CD14-positive monocyte (primary cell): ENCODE measurements around the gene ZNF740. TPM values are rescaled to one million over a fixed set of nuclear protein-coding genes. Genes with fewer than 3 reads are reported as not detected.

Experiments used
- DNase-seq, 3 donors: peaks; one replicate each; pipeline ENCODE4 v3.0.0-alpha.2; 2011 to 2022
- H2AFZ ChIP-seq: 2 replicates; pipeline ENCODE4 v1.6.0; 2012; ENCODE audit warnings: mild to moderate bottlenecking, low read depth, low read length, inconsistent platforms; ENCODE audit not compliant: insufficient read depth, poor library complexity, severe bottlenecking
- H3K27ac ChIP-seq, 2 donors: 1 replicate in 1 of 2; 2 replicates in 1 of 2; pipeline ENCODE4 v1.5.1; 2012 to 2013; ENCODE audit warnings: low read length in 2 of 2, control low read depth in 1 of 2, inconsistent platforms in 1 of 2, low read depth in 1 of 2, mild to moderate bottlenecking in 1 of 2
- H3K27me3 ChIP-seq, 2 donors: one replicate each; pipeline versions ENCODE4 v1.6.0 to v1.6.1; 2011 to 2013; ENCODE audit warnings: low read length in 2 of 2; ENCODE audit not compliant: control insufficient read depth in 2 of 2, insufficient read depth in 2 of 2
- H3K36me3 ChIP-seq, 2 donors: replicated peaks in 1 of 2; 1 replicate in 1 of 2; 2 replicates in 1 of 2; pipeline versions ENCODE4 v1.5.1 to v1.6.1; 2012 to 2013; ENCODE audit warnings: low read length in 2 of 2, control low read depth in 1 of 2, inconsistent platforms in 1 of 2, mild to moderate bottlenecking in 1 of 2; ENCODE audit not compliant: insufficient read depth in 2 of 2, control insufficient read depth in 1 of 2
- H3K4me1 ChIP-seq, 2 donors: 1 replicate in 1 of 2; 2 replicates in 1 of 2; pipeline versions ENCODE4 v1.5.1 to v1.6.1; 2012 to 2013; ENCODE audit warnings: low read length in 2 of 2, control low read depth in 1 of 2, inconsistent platforms in 1 of 2, mild to moderate bottlenecking in 1 of 2, moderate library complexity in 1 of 2; ENCODE audit not compliant: insufficient read depth in 2 of 2, control insufficient read depth in 1 of 2
- H3K4me2 ChIP-seq: replicated peaks from 2 replicates; pipeline ENCODE3; 2012; ENCODE audit warnings: low read length, moderate library complexity, mild to moderate bottlenecking; ENCODE audit not compliant: poor library complexity, severe bottlenecking; ENCODE audit errors: extremely low read depth
- H3K4me3 ChIP-seq, 3 experiments: fragments of 200-600 bp in 1 of 3; sonication (generic) in 1 of 3; replicated peaks in 1 of 3; 1 replicate in 2 of 3; 2 replicates in 1 of 3; pipeline ENCODE4 v1.5.1; 2011 to 2013; ENCODE audit warnings: low read length in 3 of 3, mild to moderate bottlenecking in 3 of 3, control low read depth in 2 of 3, low read depth in 2 of 3, inconsistent platforms in 1 of 3, moderate library complexity in 1 of 3
- H3K79me2 ChIP-seq: 2 replicates; pipeline ENCODE4 v1.6.0; 2012; ENCODE audit warnings: mild to moderate bottlenecking, control low read depth, inconsistent platforms, low read length, moderate library complexity; ENCODE audit not compliant: insufficient read depth
- H3K9ac ChIP-seq: 2 replicates; pipeline ENCODE4 v1.6.0; 2017; ENCODE audit warnings: low read length, mild to moderate bottlenecking; ENCODE audit not compliant: insufficient read depth, poor library complexity, severe bottlenecking
- H3K9me3 ChIP-seq, 2 donors: replicated peaks in 1 of 2; 1 replicate in 1 of 2; 2 replicates in 1 of 2; pipeline versions ENCODE4 v1.5.1 to v1.6.1; 2012 to 2013; ENCODE audit warnings: low read length in 2 of 2, control low read depth in 1 of 2; ENCODE audit not compliant: control insufficient read depth in 1 of 2, insufficient read depth in 1 of 2
- H4K20me1 ChIP-seq: 2 replicates; pipeline ENCODE4 v1.6.0; 2012; ENCODE audit warnings: mild to moderate bottlenecking, low read length, control low read depth, moderate library complexity; ENCODE audit not compliant: insufficient read depth
- H3K27ac Mint-ChIP-seq, 7 donors: one replicate each; pipeline ENCODE4 v1.8.0; 2020; ENCODE audit warnings: mild to moderate bottlenecking in 7 of 7, mixed read lengths in 7 of 7, moderate library complexity in 6 of 7, inconsistent platforms in 2 of 7
- H3K27me3 Mint-ChIP-seq, 3 donors: one replicate each; pipeline ENCODE4 v1.8.0; 2021 to 2022; ENCODE audit warnings: low read depth in 3 of 3, mild to moderate bottlenecking in 3 of 3, mixed read lengths in 3 of 3, moderate library complexity in 3 of 3, inconsistent platforms in 1 of 3
- H3K36me3 Mint-ChIP-seq, 2 donors: one replicate each; pipeline ENCODE4 v1.8.0; 2020; ENCODE audit warnings: mixed read lengths in 2 of 2, inconsistent platforms in 1 of 2, mild to moderate bottlenecking in 1 of 2
- H3K4me1 Mint-ChIP-seq: one replicate; pipeline ENCODE4 v1.8.0; 2020; ENCODE audit warnings: mild to moderate bottlenecking, mixed read lengths
- H3K4me3 Mint-ChIP-seq, 2 donors: one replicate each; pipeline ENCODE4 v1.8.0; 2020; ENCODE audit warnings: mild to moderate bottlenecking in 2 of 2, mixed read lengths in 2 of 2, moderate library complexity in 1 of 2
- H3K9me3 Mint-ChIP-seq, 7 donors: one replicate each; pipeline ENCODE4 v1.8.0; 2020 to 2022; ENCODE audit warnings: mixed read lengths in 7 of 7, mild to moderate bottlenecking in 6 of 7, moderate library complexity in 6 of 7, inconsistent platforms in 2 of 7
- WGBS: methylation state at CpG from one replicate; pipeline ENCODE4 v1.1.5; 2013; ENCODE audit warnings: missing lambda C conversion rate; ENCODE audit not compliant: insufficient coverage; 5-methylcytosine and 5-hydroxymethylcytosine counted together
- intact Hi-C, 2 donors: fragments of 100-400 bp; cut with micrococcal nuclease; formaldehyde crosslinking; loops; one replicate each; pipeline versions ENCODE4 v1.15.0 to v1.15.1; 2023
- polyA plus RNA-seq, 3 donors: library from polyadenylated mRNA; depleted of rRNA in 1 of 3; unstranded in 2 of 3; stranded (reverse) in 1 of 3; fragments of 300-500 nt in 2 of 3; fragments of >200 nt in 1 of 3; fragmentation: Illumina TruSeq in 2 of 3; gene quantifications; 1 replicate in 2 of 3; 2 replicates in 1 of 3; pipeline ENCODE4 v1.2.3, GENCODE V29; 2012 to 2021
- small RNA-seq: library from RNA; depleted of rRNA; stranded (forward); fragments of <200 nt; gene quantifications from one replicate; pipeline ENCODE3, GENCODE V24; 2012; ENCODE audit warnings: low read depth; ENCODE audit not compliant: insufficient read length
- TF ChIP-seq, protein P1 (sequence below): fragments of 200-600 bp; IDR thresholded peaks from one replicate; pipeline ENCODE4 v1.8.0; 2022; ENCODE audit warnings: antibody characterized with exemption, mild to moderate bottlenecking

The ZNF740 gene
- polyA plus RNA-seq, 3 donors, result 0.74 to 15.4 (median 1.3) TPM

DNA sequence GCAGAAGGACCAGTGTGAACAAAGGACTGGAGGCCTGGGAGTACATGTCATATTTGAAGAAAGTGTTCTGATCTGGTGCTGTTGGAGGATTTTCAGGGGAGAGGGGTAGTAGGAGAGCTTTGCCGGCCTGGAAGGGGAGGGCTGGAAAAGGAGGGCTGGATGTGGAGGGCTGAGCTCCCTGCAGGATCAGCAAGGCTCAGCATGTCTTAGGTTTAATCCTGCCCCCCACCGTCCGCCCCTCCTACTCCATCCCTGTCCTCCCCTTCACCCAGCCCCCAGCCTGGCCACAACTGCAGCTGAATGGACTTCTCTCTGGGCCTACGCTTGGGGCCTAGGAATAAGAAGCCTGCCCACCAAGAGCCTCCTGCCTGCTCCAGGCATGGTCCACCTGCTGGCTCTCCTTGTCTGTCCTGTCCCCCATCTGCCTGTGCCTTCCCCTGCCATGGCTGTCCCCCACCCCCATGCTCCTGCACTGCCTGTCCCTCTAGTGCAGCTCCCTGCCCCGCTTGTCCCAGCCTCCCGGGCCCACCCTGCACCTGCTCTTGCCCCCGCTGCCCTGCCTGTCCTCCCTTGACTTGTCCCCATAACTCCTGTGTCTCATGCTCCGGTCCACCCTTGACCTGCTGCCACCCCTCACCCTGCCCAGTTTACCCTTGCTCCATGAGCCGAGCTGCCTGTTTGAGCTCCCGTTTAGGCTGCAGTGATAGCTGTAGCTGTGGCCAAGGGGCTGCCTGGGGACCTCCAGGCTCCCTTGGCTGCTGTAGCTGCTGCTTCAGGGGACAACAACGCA, 61.3 kb downstream of the ZNF740 start:
- no peak overlapping the region for H3K9ac ChIP-seq
- H4K20me1 ChIP-seq, result no peaks in the 10 kb centered on the region
- H3K27me3 ChIP-seq, result peaks cover 0 to 5% of the 10 kb centered on the region in 2 donors
- peaks cover 6 to 15% (median 9%) of the 10 kb centered on the region in 3 donors for H3K27me3 Mint-ChIP-seq
- no peak for DNase-seq
- H3K36me3 Mint-ChIP-seq, result no peaks in the 10 kb centered on the region
- TF ChIP-seq, protein P1, sequence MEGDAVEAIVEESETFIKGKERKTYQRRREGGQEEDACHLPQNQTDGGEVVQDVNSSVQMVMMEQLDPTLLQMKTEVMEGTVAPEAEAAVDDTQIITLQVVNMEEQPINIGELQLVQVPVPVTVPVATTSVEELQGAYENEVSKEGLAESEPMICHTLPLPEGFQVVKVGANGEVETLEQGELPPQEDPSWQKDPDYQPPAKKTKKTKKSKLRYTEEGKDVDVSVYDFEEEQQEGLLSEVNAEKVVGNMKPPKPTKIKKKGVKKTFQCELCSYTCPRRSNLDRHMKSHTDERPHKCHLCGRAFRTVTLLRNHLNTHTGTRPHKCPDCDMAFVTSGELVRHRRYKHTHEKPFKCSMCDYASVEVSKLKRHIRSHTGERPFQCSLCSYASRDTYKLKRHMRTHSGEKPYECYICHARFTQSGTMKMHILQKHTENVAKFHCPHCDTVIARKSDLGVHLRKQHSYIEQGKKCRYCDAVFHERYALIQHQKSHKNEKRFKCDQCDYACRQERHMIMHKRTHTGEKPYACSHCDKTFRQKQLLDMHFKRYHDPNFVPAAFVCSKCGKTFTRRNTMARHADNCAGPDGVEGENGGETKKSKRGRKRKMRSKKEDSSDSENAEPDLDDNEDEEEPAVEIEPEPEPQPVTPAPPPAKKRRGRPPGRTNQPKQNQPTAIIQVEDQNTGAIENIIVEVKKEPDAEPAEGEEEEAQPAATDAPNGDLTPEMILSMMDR, result no peak
- H3K27ac Mint-ChIP-seq, result no peak overlapping the region
- WGBS, result 97% methylated on average over 10 of the region's 11 CpGs
- no peaks in the 10 kb centered on the region for H3K36me3 ChIP-seq
- no peak overlapping the region for H3K4me2 ChIP-seq
- H3K27ac ChIP-seq, result no peak overlapping the region
- no peaks in the 10 kb centered on the region for H3K9me3 ChIP-seq
- H3K4me3 ChIP-seq, result no peak overlapping the region
- H3K4me1 ChIP-seq, result peaks cover 8 to 12% of the 10 kb centered on the region in 2 donors
- no peak overlapping the region for H3K4me3 Mint-ChIP-seq
- peaks cover 0 to 5% (median 0%) of the 10 kb centered on the region in 7 donors for H3K9me3 Mint-ChIP-seq
- no peak overlapping the region for H2AFZ ChIP-seq
- no peaks in the 10 kb centered on the region for H3K79me2 ChIP-seq
- H3K4me1 Mint-ChIP-seq, result peaks cover 14% of the 10 kb centered on the region
- intact Hi-C loops, result no loop called here

DNA sequence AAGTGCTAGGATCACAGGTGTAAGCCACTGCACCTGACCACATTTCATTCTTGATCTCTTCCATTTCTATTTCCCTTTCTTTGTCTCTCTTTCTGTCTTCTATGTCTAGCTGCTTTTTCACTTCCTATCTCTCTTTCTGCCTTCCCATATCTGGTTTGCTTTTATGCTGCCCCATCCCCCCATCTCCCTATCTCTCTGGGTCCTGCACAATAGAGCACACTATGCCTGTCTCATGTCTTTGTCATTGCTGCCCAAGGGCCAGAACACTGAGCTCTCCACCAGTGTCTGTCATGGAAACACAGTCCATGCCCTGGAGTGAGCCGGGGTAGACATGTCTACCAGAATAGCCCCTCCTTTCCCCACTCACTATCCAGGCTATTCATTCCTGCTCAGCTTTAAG, 63.8 kb downstream of the ZNF740 start:
- peaks cover 8 to 12% of the 10 kb centered on the region in 2 donors for H3K4me1 ChIP-seq
- WGBS, result 100% methylated on average over 1 of the region's 1 CpG
- H3K27me3 ChIP-seq, result peaks cover 0 to 3% of the 10 kb centered on the region in 2 donors
- no peaks in the 10 kb centered on the region for H3K36me3 ChIP-seq
- Mint-ChIP-seq H3K9me3 (peaks cover 0 to 5% (median 0%) of the 10 kb centered on the region in 7 donors), H3K27ac (no peak overlapping the region), H3K4me3 (no peak overlapping the region), H3K4me1 (peaks cover 16% of the 10 kb centered on the region), H3K36me3 (no peaks in the 10 kb centered on the region), H3K27me3 (peaks cover 6 to 12% (median 6%) of the 10 kb centered on the region in 3 donors)
- H4K20me1 ChIP-seq, result no peaks in the 10 kb centered on the region
- H3K4me2 ChIP-seq, result no peak overlapping the region
- intact Hi-C loops, result no loop called here
- TF ChIP-seq, protein P1, result no peak
- no peak overlapping the region for H2AFZ ChIP-seq
- DNase-seq, result no peak
- H3K79me2 ChIP-seq, result no peaks in the 10 kb centered on the region
- H3K4me3 ChIP-seq, result no peak overlapping the region
- H3K9me3 ChIP-seq, result no peaks in the 10 kb centered on the region
- H3K9ac ChIP-seq, result no peak overlapping the region
- H3K27ac ChIP-seq, result no peak overlapping the region

Small RNAs within 50 kb of the gene (small RNA-seq; reads per million reads assigned to genes)
- gene HIGD1AP1 (not detected), gene RNU6-333P (not detected)

Other genes starting within 250 kb of the ZNF740 start
- gene KRT18, start 231.6 kb upstream of the ZNF740 start, polyA plus RNA-seq, result under 1 TPM; 0.16 to 0.28 (median 0.25) TPM
- 100 to 1,000 TPM in 1 of 3 donors, 10 to 100 TPM in 2; 41.2 to 185 (median 58.6) TPM for gene EIF4B, start 174.3 kb upstream of the ZNF740 start, polyA plus RNA-seq
- under 1 TPM; 0.05 to 0.43 (median 0.36) TPM for gene TNS2, start 130.7 kb upstream of the ZNF740 start, polyA plus RNA-seq
- gene SPRYD3, start 101.3 kb upstream of the ZNF740 start, polyA plus RNA-seq, result 10 to 100 TPM; 17.8 to 26.9 (median 21.8) TPM
- under 1 TPM in 1 of 3 donors, not detected in 2; 0.20 TPM for gene IGFBP6, start 83.1 kb upstream of the ZNF740 start, polyA plus RNA-seq
- not detected for gene SOAT2, start 77.2 kb upstream of the ZNF740 start, polyA plus RNA-seq
- gene CSAD, start 203 bp downstream of the ZNF740 start, polyA plus RNA-seq, result 100 to 1,000 TPM in 1 of 3 donors, 1 to 10 TPM in 2; 1.3 to 145 (median 1.4) TPM
- 10 to 100 TPM; 24.1 to 33.1 (median 28.4) TPM for gene ITGB7, start 26.5 kb downstream of the ZNF740 start, polyA plus RNA-seq
- 10 to 100 TPM in 1 of 3 donors, 1 to 10 TPM in 2; 1.8 to 14.6 (median 2.3) TPM for gene RARG, start 51.5 kb downstream of the ZNF740 start, polyA plus RNA-seq
- gene ESPL1, start 87.6 kb downstream of the ZNF740 start, polyA plus RNA-seq, result under 1 TPM in 1 of 3 donors, not detected in 2; 0.79 TPM
- 1,000 to 10,000 TPM; 1,474 to 2,196 (median 1,751) TPM for gene PFDN5, start 114.8 kb downstream of the ZNF740 start, polyA plus RNA-seq
- 10 to 100 TPM; 49.3 to 64.3 (median 55.7) TPM for gene MYG1, start 119.0 kb downstream of the ZNF740 start, polyA plus RNA-seq
- 10 to 100 TPM; 25.6 to 62.6 (median 27.2) TPM for gene AAAS, start 140.9 kb downstream of the ZNF740 start, polyA plus RNA-seq
- under 1 TPM in 1 of 3 donors, not detected in 2; 0.04 TPM for gene SP7, start 155.6 kb downstream of the ZNF740 start, polyA plus RNA-seq
- gene SP1, start 199.5 kb downstream of the ZNF740 start, polyA plus RNA-seq, result 10 to 100 TPM; 15.1 to 80.7 (median 22.7) TPM
- not detected for gene AMHR2, start 243.1 kb downstream of the ZNF740 start, polyA plus RNA-seq